H9 (cell line): Measurements from ENCODE around the gene FGF11. TPM values are rescaled to one million over a fixed set of nuclear protein-coding genes. Genes with fewer than 3 reads are reported as not detected.

Source experiments
- DNase-seq: peaks from one replicate; pipeline ENCODE4 v3.0.0-alpha.2; 2017
- H2AFZ ChIP-seq: one replicate; pipeline ENCODE4 v1.6.1; 2013; ENCODE audit warnings: mild to moderate bottlenecking, low read length, control low read depth, moderate library complexity
- H2AK5ac ChIP-seq: 2 replicates; pipeline ENCODE4 v1.6.1; 2013; ENCODE audit warnings: low read length, control low read depth, mixed read lengths; ENCODE audit not compliant: insufficient read length
- H2BK120ac ChIP-seq: one replicate; pipeline ENCODE4 v1.6.1; 2013; ENCODE audit warnings: low read depth, mild to moderate bottlenecking, low read length, control low read depth, inconsistent platforms; ENCODE audit not compliant: poor library complexity, severe bottlenecking
- H2BK12ac ChIP-seq: 2 replicates; pipeline ENCODE4 v1.6.1; 2013; ENCODE audit warnings: low read length, control low read depth, mixed read lengths, low read depth; ENCODE audit not compliant: insufficient read length
- H2BK15ac ChIP-seq: 2 replicates; pipeline ENCODE4 v1.6.1; 2013; ENCODE audit warnings: low read depth, low read length, control low read depth
- H2BK20ac ChIP-seq: one replicate; pipeline ENCODE4 v1.6.1; 2013; ENCODE audit warnings: low read depth, mild to moderate bottlenecking, low read length, control low read depth, inconsistent platforms; ENCODE audit not compliant: poor library complexity, severe bottlenecking
- H2BK5ac ChIP-seq: 2 replicates; pipeline ENCODE4 v1.6.1; 2013; ENCODE audit warnings: low read length, control low read depth, mixed read lengths; ENCODE audit not compliant: insufficient read length
- H3K14ac ChIP-seq: 2 replicates; pipeline ENCODE4 v1.6.1; 2013; ENCODE audit warnings: low read length, control low read depth; ENCODE audit not compliant: insufficient read depth
- H3K18ac ChIP-seq: 2 replicates; pipeline ENCODE4 v1.6.1; 2013; ENCODE audit warnings: low read depth, mild to moderate bottlenecking, mixed read lengths, low read length, control low read depth; ENCODE audit not compliant: insufficient read length
- H3K23ac ChIP-seq: 2 replicates; pipeline ENCODE4 v1.6.1; 2013; ENCODE audit warnings: low read length, control low read depth, mixed read lengths, low read depth; ENCODE audit not compliant: insufficient read length
- H3K23me2 ChIP-seq: 2 replicates; pipeline ENCODE4 v1.6.1; 2013; ENCODE audit warnings: low read depth, mild to moderate bottlenecking, mixed read lengths, low read length, control low read depth; ENCODE audit not compliant: insufficient read length, poor library complexity, severe bottlenecking
- H3K27ac ChIP-seq: 2 replicates; pipeline ENCODE4 v1.5.1; 2013; ENCODE audit warnings: low read length, control low read depth, mixed read lengths, low read depth; ENCODE audit not compliant: insufficient read length
- H3K27me3 ChIP-seq: 2 replicates; pipeline ENCODE4 v1.6.1; 2013; ENCODE audit warnings: low read length, control low read depth, inconsistent platforms; ENCODE audit not compliant: insufficient read depth
- H3K4ac ChIP-seq: 2 replicates; pipeline ENCODE4 v1.6.1; 2013; ENCODE audit warnings: low read depth, mild to moderate bottlenecking, control low read depth, inconsistent platforms, low read length, moderate library complexity
- H3K4me1 ChIP-seq: 2 replicates; pipeline ENCODE4 v1.6.1; 2013; ENCODE audit warnings: low read length, control low read depth, inconsistent platforms; ENCODE audit not compliant: insufficient read depth
- H3K4me2 ChIP-seq: 2 replicates; pipeline ENCODE4 v1.6.1; 2013; ENCODE audit warnings: low read length, control low read depth, mixed read lengths; ENCODE audit not compliant: insufficient read length, insufficient read depth
- H3K56ac ChIP-seq: 2 replicates; pipeline ENCODE4 v1.6.1; 2013; ENCODE audit warnings: low read depth, mild to moderate bottlenecking, mixed read lengths, low read length, control low read depth; ENCODE audit not compliant: insufficient read length
- H3K79me1 ChIP-seq: 2 replicates; pipeline ENCODE4 v1.6.1; 2013; ENCODE audit warnings: low read depth, mild to moderate bottlenecking, moderate library complexity, low read length, control low read depth, inconsistent platforms; ENCODE audit not compliant: insufficient read depth, poor library complexity, severe bottlenecking
- H3K79me2 ChIP-seq: 2 replicates; pipeline ENCODE4 v1.6.1; 2013; ENCODE audit warnings: low read length, control low read depth, inconsistent platforms; ENCODE audit not compliant: insufficient read depth
- H3K9ac ChIP-seq: 2 replicates; pipeline ENCODE4 v1.6.1; 2013; ENCODE audit warnings: low read length, control low read depth, mixed read lengths; ENCODE audit not compliant: insufficient read length; ENCODE audit errors: extremely low read depth
- H3K9me3 ChIP-seq: one replicate; pipeline ENCODE4 v1.6.1; 2013; ENCODE audit warnings: low read depth, low read length, inconsistent platforms; ENCODE audit not compliant: control insufficient read depth
- H3T11ph ChIP-seq: one replicate; pipeline ENCODE4 v1.6.1; 2013; ENCODE audit warnings: mild to moderate bottlenecking, low read length, control low read depth, inconsistent platforms
- H4K20me1 ChIP-seq: one replicate; pipeline ENCODE4 v1.6.1; 2013; ENCODE audit not compliant: control insufficient read depth, insufficient read length, insufficient read depth
- H4K5ac ChIP-seq: 2 replicates; pipeline ENCODE4 v1.6.1; 2013; ENCODE audit warnings: low read depth, mild to moderate bottlenecking, mixed read lengths, low read length, control low read depth; ENCODE audit not compliant: insufficient read length
- H4K8ac ChIP-seq: replicated peaks from 2 replicates; pipeline ENCODE4 v1.6.1; 2013; ENCODE audit warnings: low read length, control low read depth, mixed read lengths, low read depth; ENCODE audit not compliant: insufficient read length
- H4K91ac ChIP-seq: 2 replicates; pipeline ENCODE4 v1.6.1; 2013; ENCODE audit warnings: low read depth, mild to moderate bottlenecking, moderate library complexity, mixed read lengths, low read length, control low read depth; ENCODE audit not compliant: insufficient read length
- H3K27ac Mint-ChIP-seq, 3 experiments: 2 replicates in 2 of 3; 3 replicates in 1 of 3; pipeline ENCODE4 v1.8.0; 2020 to 2021; ENCODE audit warnings: mixed read lengths in 3 of 3, mild to moderate bottlenecking in 1 of 3, moderate library complexity in 1 of 3
- H3K27me3 Mint-ChIP-seq: 2 replicates; pipeline ENCODE4 v1.8.0; 2021; ENCODE audit warnings: low read depth, mild to moderate bottlenecking, moderate library complexity, mixed read lengths
- H3K36me3 Mint-ChIP-seq, 3 experiments: 2 replicates in 2 of 3; 3 replicates in 1 of 3; pipeline ENCODE4 v1.8.0; 2020 to 2021; ENCODE audit warnings: low read depth in 3 of 3, mixed read lengths in 3 of 3; ENCODE audit not compliant: insufficient read depth in 1 of 3
- H3K4me1 Mint-ChIP-seq, 2 experiments: 2 replicates each; pipeline ENCODE4 v1.8.0; 2020; ENCODE audit warnings: mixed read lengths in 2 of 2
- H3K4me3 Mint-ChIP-seq, 2 experiments: 2 replicates in 1 of 2; 3 replicates in 1 of 2; pipeline ENCODE4 v1.8.0; 2020 to 2021; ENCODE audit warnings: mild to moderate bottlenecking in 2 of 2, mixed read lengths in 2 of 2, moderate library complexity in 1 of 2
- H3K9me3 Mint-ChIP-seq, 2 experiments: 2 replicates in 1 of 2; 3 replicates in 1 of 2; pipeline ENCODE4 v1.8.0; 2020; ENCODE audit warnings: mild to moderate bottlenecking in 2 of 2, mixed read lengths in 2 of 2, moderate library complexity in 1 of 2
- WGBS: extraction: QIAGEN DNeasy Blood & Tissue Kit; methylation state at CpG from one replicate; pipeline ENCODE4 v1.1.7; 2013; ENCODE audit warnings: missing lambda C conversion rate, low lambda C conversion rate, mixed read lengths; ENCODE audit not compliant: insufficient read length; ENCODE audit errors: extremely low coverage; 5-methylcytosine and 5-hydroxymethylcytosine counted together
- total RNA-seq: library from RNA; stranded (reverse); gene quantifications from 2 replicates; pipeline ENCODE4 v1.2.1, GENCODE V29; 2021
- TF ChIP-seq, protein P1 (sequence below): fragments of 200-600 bp; sonication (generic); conservative IDR thresholded peaks from 3 replicates; pipeline ENCODE4 v1.8.0; 2021; ENCODE audit warnings: antibody characterized with exemption, mild to moderate bottlenecking

Gene FGF11
- total RNA-seq, 1 experiment from 2014 or later: 15.2 TPM

DNA sequence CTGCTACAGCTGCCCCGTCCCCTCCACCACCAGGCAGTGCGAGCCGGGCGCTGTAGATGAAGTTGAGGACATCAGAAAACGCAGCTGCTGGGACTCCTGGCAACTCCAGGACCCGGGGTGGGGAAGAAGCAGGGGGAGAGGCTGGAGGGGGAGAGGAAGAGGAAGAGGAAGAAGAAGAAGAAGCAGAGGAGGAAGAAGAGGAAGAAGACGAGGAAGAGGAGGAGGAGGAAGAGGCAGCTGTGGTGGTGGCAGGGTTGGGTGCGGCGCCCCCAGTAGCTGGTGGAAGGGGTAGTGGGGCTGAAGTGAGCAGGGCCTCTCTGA, 27.0 kb downstream of the FGF11 start:
- Histone ChIP-seq H2BK120ac (no peak overlapping the region), H3K27me3 (no peaks in the 10 kb centered on the region), H3K18ac (no peak overlapping the region), H4K20me1 (peaks cover 2% of the 10 kb centered on the region), H3K4ac (no peak overlapping the region), H3K79me1 (no peaks in the 10 kb centered on the region), H3K9me3 (no peaks in the 10 kb centered on the region), H3K79me2 (no peaks in the 10 kb centered on the region), H3K23me2 (no peaks in the 10 kb centered on the region), H3K4me1 (peaks cover 3% of the 10 kb centered on the region; the same call in 1 of the 2 replicates), H3T11ph (no peak overlapping the region), H3K56ac (no peak overlapping the region), H2AFZ (no peak overlapping the region), H2BK5ac (no peak overlapping the region), H4K91ac (no peak overlapping the region), H2BK12ac (no peak overlapping the region), H2BK20ac (no peak overlapping the region), H3K27ac (no peak overlapping the region), H4K8ac (no peak overlapping the region), H3K9ac (no peak overlapping the region), H2AK5ac (no peak overlapping the region), H3K23ac (no peak overlapping the region), H3K14ac (no peak overlapping the region; the same call in 1 of the 2 replicates), H3K4me2 (no peak overlapping the region), H2BK15ac (no peak overlapping the region), H4K5ac (no peak overlapping the region)
- Mint-ChIP-seq H3K27me3 (no peaks in the 10 kb centered on the region), H3K4me3 (no peak overlapping the region), H3K4me1 (peaks cover 3 to 7% of the 10 kb centered on the region in 2 experiments), H3K27ac (no peak overlapping the region), H3K36me3 (peaks cover 2 to 19% (median 18%) of the 10 kb centered on the region in 3 experiments; a peak in 5 of 7 replicates), H3K9me3 (no peaks in the 10 kb centered on the region)
- WGBS: no CpG with 5 or more reads among the region's 9 CpGs
- TF ChIP-seq, protein P1, sequence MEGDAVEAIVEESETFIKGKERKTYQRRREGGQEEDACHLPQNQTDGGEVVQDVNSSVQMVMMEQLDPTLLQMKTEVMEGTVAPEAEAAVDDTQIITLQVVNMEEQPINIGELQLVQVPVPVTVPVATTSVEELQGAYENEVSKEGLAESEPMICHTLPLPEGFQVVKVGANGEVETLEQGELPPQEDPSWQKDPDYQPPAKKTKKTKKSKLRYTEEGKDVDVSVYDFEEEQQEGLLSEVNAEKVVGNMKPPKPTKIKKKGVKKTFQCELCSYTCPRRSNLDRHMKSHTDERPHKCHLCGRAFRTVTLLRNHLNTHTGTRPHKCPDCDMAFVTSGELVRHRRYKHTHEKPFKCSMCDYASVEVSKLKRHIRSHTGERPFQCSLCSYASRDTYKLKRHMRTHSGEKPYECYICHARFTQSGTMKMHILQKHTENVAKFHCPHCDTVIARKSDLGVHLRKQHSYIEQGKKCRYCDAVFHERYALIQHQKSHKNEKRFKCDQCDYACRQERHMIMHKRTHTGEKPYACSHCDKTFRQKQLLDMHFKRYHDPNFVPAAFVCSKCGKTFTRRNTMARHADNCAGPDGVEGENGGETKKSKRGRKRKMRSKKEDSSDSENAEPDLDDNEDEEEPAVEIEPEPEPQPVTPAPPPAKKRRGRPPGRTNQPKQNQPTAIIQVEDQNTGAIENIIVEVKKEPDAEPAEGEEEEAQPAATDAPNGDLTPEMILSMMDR: no peak
- no peak for DNase-seq
